Suprapubic skin (tissue), 4 donors: ENCODE results near the gene KLRB1. TPM values are rescaled to one million over a fixed set of nuclear protein-coding genes. Genes with fewer than 3 reads are reported as not detected.
"Not testable (repeated sequence)": the region's sequence is repeated elsewhere in the genome, so short reads cannot be mapped to it uniquely, and the experiment has no call there.

ENCODE experiments used
- DNase-seq, 2 donors: peaks; one replicate each; pipeline ENCODE4 v3.0.0-alpha.2; 2019; ENCODE audit warnings: low spot score in 2 of 2
- H3K27ac ChIP-seq: fragments of 200-600 bp; sonication (generic); one replicate; pipeline ENCODE4 v1.5.1; 2019
- H3K27me3 ChIP-seq: fragments of 200-600 bp; sonication (generic); one replicate; pipeline ENCODE4 v1.5.1; 2019
- H3K36me3 ChIP-seq: fragments of 200-600 bp; sonication (generic); one replicate; pipeline ENCODE4 v1.5.1; 2019
- H3K4me1 ChIP-seq: fragments of 200-600 bp; sonication (generic); one replicate; pipeline ENCODE4 v1.5.1; 2019
- H3K4me3 ChIP-seq: fragments of 200-600 bp; sonication (generic); one replicate; pipeline ENCODE4 v1.5.1; 2019; ENCODE audit warnings: mild to moderate bottlenecking
- H3K9me3 ChIP-seq: fragments of 200-600 bp; sonication (generic); one replicate; pipeline ENCODE4 v1.5.1; 2019
- EP300 ChIP-seq: sonication (generic); formaldehyde crosslinking; IDR thresholded peaks from one replicate; pipeline ENCODE4 v1.6.1; 2017; ENCODE audit warnings: antibody characterized with exemption
- POLR2A ChIP-seq, 2 donors: fragments of 450-650 bp; IDR thresholded peaks; one replicate each; pipeline ENCODE4 v1.6.1; 2017; ENCODE audit warnings: antibody characterized with exemption in 2 of 2, mild to moderate bottlenecking in 2 of 2, moderate library complexity in 2 of 2
- POLR2AphosphoS5 ChIP-seq, 3 donors: sonication (generic); formaldehyde crosslinking; IDR thresholded peaks; one replicate each; pipeline ENCODE4 v1.6.1; 2017; ENCODE audit warnings: antibody characterized with exemption in 3 of 3
- WGBS: methylation state at CpG from one replicate; pipeline ENCODE4 v1.1.5; 2018; 5-methylcytosine and 5-hydroxymethylcytosine counted together
- total RNA-seq, 4 donors: library from RNA; depleted of rRNA; stranded (reverse); fragments of >200 nt; gene quantifications; one replicate each; pipeline ENCODE4 v1.1.0, GENCODE V29; 2016
- TF ChIP-seq, protein P1 (sequence below), 2 donors: fragments of 200-600 bp in 1 of 2; fragments of 450-650 bp in 1 of 2; sonication (generic) in 1 of 2; IDR thresholded peaks; one replicate each; pipeline ENCODE4 v1.5.1; 2016 to 2019; ENCODE audit warnings: antibody characterized with exemption in 2 of 2, mild to moderate bottlenecking in 1 of 2, moderate library complexity in 1 of 2

Gene KLRB1
- total RNA-seq, 4 donors from 2014 or later = not detected

DNA sequence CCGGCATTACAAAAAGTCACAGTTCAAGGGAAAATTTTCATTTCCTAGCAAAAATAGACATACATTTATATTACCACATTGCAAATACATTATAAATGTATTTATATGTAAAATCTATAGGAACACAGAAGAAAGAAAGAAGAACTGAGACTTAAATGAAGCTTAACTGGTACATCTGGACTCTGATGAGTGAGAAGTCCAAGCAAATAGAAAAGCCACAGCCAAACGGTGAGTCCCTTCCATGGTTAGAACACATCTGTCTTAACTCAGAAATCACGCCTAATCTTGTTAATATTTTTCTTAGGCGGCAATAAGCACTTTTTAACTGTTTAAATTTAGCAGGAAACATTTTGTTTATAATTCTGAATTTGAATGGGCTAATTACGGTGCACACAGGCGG, 9.4 kb upstream of the KLRB1 start:
- H3K36me3 ChIP-seq = no peaks in the 10 kb centered on the region
- 84% methylated on average over 6 of the region's 6 CpGs for whole genome bisulfite sequencing
- no peaks in the 10 kb centered on the region for H3K27me3 ChIP-seq
- no peak for DNase-seq
- H3K27ac ChIP-seq = no peak overlapping the region
- no peaks in the 10 kb centered on the region for H3K4me1 ChIP-seq
- TF ChIP-seq, protein P1, sequence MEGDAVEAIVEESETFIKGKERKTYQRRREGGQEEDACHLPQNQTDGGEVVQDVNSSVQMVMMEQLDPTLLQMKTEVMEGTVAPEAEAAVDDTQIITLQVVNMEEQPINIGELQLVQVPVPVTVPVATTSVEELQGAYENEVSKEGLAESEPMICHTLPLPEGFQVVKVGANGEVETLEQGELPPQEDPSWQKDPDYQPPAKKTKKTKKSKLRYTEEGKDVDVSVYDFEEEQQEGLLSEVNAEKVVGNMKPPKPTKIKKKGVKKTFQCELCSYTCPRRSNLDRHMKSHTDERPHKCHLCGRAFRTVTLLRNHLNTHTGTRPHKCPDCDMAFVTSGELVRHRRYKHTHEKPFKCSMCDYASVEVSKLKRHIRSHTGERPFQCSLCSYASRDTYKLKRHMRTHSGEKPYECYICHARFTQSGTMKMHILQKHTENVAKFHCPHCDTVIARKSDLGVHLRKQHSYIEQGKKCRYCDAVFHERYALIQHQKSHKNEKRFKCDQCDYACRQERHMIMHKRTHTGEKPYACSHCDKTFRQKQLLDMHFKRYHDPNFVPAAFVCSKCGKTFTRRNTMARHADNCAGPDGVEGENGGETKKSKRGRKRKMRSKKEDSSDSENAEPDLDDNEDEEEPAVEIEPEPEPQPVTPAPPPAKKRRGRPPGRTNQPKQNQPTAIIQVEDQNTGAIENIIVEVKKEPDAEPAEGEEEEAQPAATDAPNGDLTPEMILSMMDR (IDR thresholded peaks at IDR 0.05) = no peak
- TF ChIP-seq EP300 (no peak), POLR2A (IDR thresholded peaks at IDR 0.05) (no peak), POLR2AphosphoS5 (IDR thresholded peaks at IDR 0.05) (no peak)
- H3K4me3 ChIP-seq = no peak overlapping the region
- no peaks in the 10 kb centered on the region for H3K9me3 ChIP-seq

DNA sequence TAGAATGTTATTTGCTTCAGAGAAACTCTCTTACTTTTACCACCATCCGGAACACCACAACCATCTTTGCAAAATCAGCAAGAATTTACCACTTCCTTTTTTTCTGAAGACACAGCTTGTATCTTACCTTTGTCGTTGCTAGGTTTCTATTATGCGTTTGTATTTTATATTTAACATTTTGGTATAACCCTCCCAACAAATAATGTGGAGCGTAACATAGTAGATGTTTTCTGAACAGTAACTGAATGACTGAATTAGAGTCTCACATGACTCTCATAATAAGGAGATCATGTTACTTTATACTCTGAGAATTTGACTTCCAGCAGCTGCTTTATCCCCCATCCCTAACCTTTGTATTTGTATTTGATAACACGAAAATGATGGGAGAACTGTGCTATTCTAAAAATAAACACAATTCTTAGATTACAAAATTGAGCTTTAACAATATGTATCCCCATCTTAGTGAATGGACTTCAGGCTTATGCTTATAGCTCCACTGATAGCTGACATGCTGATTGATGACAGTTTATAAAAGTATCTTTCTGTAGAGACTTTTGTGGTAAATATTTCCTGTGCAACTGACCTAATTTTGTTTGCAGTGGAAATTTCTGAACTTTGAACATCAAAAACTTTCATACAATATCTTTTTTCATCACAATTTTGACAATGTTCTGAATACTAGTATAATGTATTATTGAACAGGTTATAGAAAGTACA, 7.9 kb upstream of the KLRB1 start:
- Histone ChIP-seq H3K4me1 (no peaks in the 10 kb centered on the region), H3K27me3 (no peaks in the 10 kb centered on the region), H3K27ac (no peak overlapping the region), H3K9me3 (peaks cover 4% of the 10 kb centered on the region), H3K36me3 (no peaks in the 10 kb centered on the region), H3K4me3 (no peak overlapping the region)
- no peak for TF ChIP-seq POLR2AphosphoS5 (IDR thresholded peaks at IDR 0.05)
- TF ChIP-seq, protein P1 (IDR thresholded peaks at IDR 0.05) = no peak
- DNase-seq = no peak
- 60% methylated on average over 5 of the region's 5 CpGs for WGBS

DNA sequence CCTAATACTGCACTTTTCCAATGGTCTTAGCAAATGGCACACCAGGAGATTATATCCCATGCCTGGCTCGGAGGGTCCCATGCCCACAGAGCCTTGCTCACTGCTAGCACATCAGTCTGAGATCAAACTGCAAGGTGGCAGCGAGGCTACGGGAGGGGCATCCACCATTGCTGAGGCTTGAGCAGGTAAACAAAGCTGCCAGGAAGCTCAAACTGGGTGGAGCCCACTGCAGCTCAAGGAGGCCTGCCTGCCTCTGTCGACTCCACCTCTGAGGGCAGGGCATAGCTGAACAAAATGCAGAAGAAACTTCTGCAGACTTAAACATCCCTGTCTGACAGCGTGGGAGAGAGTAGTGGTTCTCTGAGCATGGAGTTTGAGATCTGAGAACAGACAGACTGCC, 2.9 kb upstream of the KLRB1 start:
- not testable (repeated sequence) for H3K36me3 ChIP-seq, H3K9me3 ChIP-seq, H3K4me1 ChIP-seq, DNase-seq, H3K27me3 ChIP-seq, H3K4me3 ChIP-seq, H3K27ac ChIP-seq
- 88% methylated on average over 5 of the region's 5 CpGs for WGBS

DNA sequence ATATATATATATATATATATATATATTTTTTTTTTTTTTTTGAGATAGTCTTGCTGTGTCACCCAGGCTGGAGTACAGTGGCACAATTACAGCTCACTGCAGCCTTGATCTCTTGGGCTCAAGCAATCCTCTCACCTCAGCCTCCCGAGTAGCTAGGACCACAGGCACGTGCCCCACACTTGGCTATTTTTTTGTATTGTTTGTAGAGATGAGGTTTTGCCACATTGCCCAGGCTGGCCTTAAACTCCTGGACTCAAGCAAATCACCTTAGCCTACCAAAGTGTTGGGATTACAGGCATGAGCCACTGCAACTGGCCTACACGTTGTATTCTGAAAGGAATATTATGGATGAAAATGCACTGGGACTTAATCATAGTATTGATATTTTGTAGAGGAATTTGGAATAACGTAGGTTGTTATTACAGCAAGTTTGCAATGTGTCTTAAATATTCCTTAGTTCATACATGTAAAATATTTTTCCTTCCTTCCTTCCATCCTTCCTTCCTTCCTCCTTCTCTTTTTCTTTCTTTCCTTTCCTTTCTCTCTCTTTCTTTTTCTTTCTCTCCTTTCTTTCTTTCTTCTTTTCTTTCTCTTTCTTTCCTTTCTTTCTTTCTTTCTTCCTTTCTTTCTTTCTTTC, 862 bp downstream of the KLRB1 start:
- no peak for TF ChIP-seq EP300
- no peak for TF ChIP-seq POLR2AphosphoS5 (IDR thresholded peaks at IDR 0.05)
- TF ChIP-seq, protein P1 (IDR thresholded peaks at IDR 0.05) = no peak
- TF ChIP-seq POLR2A (IDR thresholded peaks at IDR 0.05) = no peak
- 83% methylated on average over 4 of the region's 4 CpGs for whole genome bisulfite sequencing
- Histone ChIP-seq H3K27me3 (no peaks in the 10 kb centered on the region), H3K36me3 (no peaks in the 10 kb centered on the region), H3K27ac (no peak overlapping the region), H3K9me3 (peaks cover 4% of the 10 kb centered on the region), H3K4me1 (no peaks in the 10 kb centered on the region), H3K4me3 (no peak overlapping the region)
- no peak for DNase-seq

DNA sequence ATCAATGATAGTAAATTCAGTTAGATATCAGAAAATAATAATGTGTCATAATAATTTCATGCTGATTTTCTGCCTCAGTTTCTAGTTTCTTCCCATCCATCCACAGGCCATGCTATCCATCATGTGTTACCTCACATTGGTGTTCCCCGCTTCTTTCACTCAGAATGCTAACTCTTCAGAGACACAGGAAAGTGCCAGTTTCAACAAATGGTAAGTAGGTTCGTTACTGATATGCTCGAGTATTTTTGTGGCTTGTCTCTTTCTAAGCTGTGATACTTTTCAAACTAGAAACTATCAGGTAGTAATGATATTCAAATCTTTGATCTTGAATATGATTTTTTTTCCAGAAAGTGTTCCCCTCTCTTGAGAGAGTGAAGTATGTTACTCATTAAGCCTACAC, 1.5 kb downstream of the KLRB1 start:
- no peak for DNase-seq
- Histone ChIP-seq H3K4me3 (no peak overlapping the region), H3K4me1 (no peaks in the 10 kb centered on the region), H3K27ac (no peak overlapping the region), H3K27me3 (no peaks in the 10 kb centered on the region), H3K9me3 (peaks cover 4% of the 10 kb centered on the region), H3K36me3 (no peaks in the 10 kb centered on the region)
- WGBS = 92% methylated on average over 3 of the region's 3 CpGs
- TF ChIP-seq, protein P1 (IDR thresholded peaks at IDR 0.05) = no peak
- no peak for TF ChIP-seq POLR2AphosphoS5 (IDR thresholded peaks at IDR 0.05)
